ENCODE data around the gene GALM.

GRCh38 chr2:38633895-38634294 lies 32.0 kb upstream of the GALM start:
- no peak for TF ChIP-seq POLR2AphosphoS5 (IDR thresholded peaks at IDR 0.05; ENCODE audit: insufficient read depth, low read depth, low read length)
- TF ChIP-seq CTCF (IDR thresholded peaks at IDR 0.05; ENCODE audit: extremely low read depth in 1 of 2, insufficient read depth in 1 of 2, low read depth in 1 of 2, low read length in 2 of 2) = no peak
- no peak for TF ChIP-seq EZH2 (IDR thresholded peaks at IDR 0.05; ENCODE audit: borderline replicate concordance, low read depth, low read length, severe bottlenecking)
- TF ChIP-seq MAX (IDR thresholded peaks at IDR 0.05; ENCODE audit: insufficient read depth, insufficient read length) = no peak
- TF ChIP-seq POLR2A (IDR thresholded peaks at IDR 0.05; ENCODE audit: low read depth, low read length) = no peak

Data from endothelial cell of umbilical vein (primary cell).